ENCODE results near the gene TGM2.

The TGM2 gene

GRCh38 chr20:38129248-38129865 lies 35.7 kb downstream of the TGM2 start:
- Mint-ChIP-seq H3K4me3 (no peak overlapping the region), H3K9me3 (no peaks in the 10 kb centered on the region), H3K36me3 (no peaks in the 10 kb centered on the region), H3K27ac (no peak overlapping the region), H3K27me3 (no peaks in the 10 kb centered on the region), H3K4me1 (peaks cover 1% of the 10 kb centered on the region)

- Mint-ChIP-seq H3K4me1 (no peaks in the 10 kb centered on the region), H3K4me3 (no peak overlapping the region), H3K9me3 (no peaks in the 10 kb centered on the region), H3K36me3 (no peaks in the 10 kb centered on the region), H3K27ac (no peak overlapping the region), H3K27me3 (no peaks in the 10 kb centered on the region)
These were observed 36.4 kb downstream of the TGM2 start for GRCh38 chr20:38128691-38129090.

GRCh38 chr20:38127920-38128528 lies 37.0 kb downstream of the TGM2 start:
- Mint-ChIP-seq H3K36me3 (no peaks in the 10 kb centered on the region), H3K27ac (no peak overlapping the region), H3K4me1 (no peaks in the 10 kb centered on the region), H3K4me3 (no peak overlapping the region), H3K9me3 (no peaks in the 10 kb centered on the region), H3K27me3 (no peaks in the 10 kb centered on the region)

- Mint-ChIP-seq H3K27ac (no peak overlapping the region), H3K9me3 (no peaks in the 10 kb centered on the region), H3K4me3 (no peak overlapping the region), H3K36me3 (no peaks in the 10 kb centered on the region), H3K4me1 (no peaks in the 10 kb centered on the region), H3K27me3 (no peaks in the 10 kb centered on the region)
These were observed 38.0 kb downstream of the TGM2 start for GRCh38 chr20:38126932-38127621.

- Mint-ChIP-seq H3K4me1 (no peaks in the 10 kb centered on the region), H3K9me3 (no peaks in the 10 kb centered on the region), H3K27ac (no peak overlapping the region), H3K27me3 (no peaks in the 10 kb centered on the region), H3K4me3 (no peak overlapping the region), H3K36me3 (no peaks in the 10 kb centered on the region)
These were observed 38.7 kb downstream of the TGM2 start for GRCh38 chr20:38126146-38126921.

- Mint-ChIP-seq H3K27me3 (no peaks in the 10 kb centered on the region), H3K27ac (no peak overlapping the region), H3K36me3 (no peaks in the 10 kb centered on the region), H3K4me1 (no peaks in the 10 kb centered on the region), H3K9me3 (no peaks in the 10 kb centered on the region), H3K4me3 (no peak overlapping the region)
These were observed 39.7 kb downstream of the TGM2 start for GRCh38 chr20:38125157-38126056.

GRCh38 chr20:38123021-38123587 lies 42.0 kb downstream of the TGM2 start:
- H3K4me3 Mint-ChIP-seq: no peak overlapping the region
- no peaks in the 10 kb centered on the region for H3K4me1 Mint-ChIP-seq
- H3K27me3 Mint-ChIP-seq: no peaks in the 10 kb centered on the region
- no peak overlapping the region for H3K27ac Mint-ChIP-seq
- H3K9me3 Mint-ChIP-seq: no peaks in the 10 kb centered on the region
- H3K36me3 Mint-ChIP-seq: no peaks in the 10 kb centered on the region

GRCh38 chr20:38121741-38122140 lies 43.3 kb downstream of the TGM2 start:
- no peak overlapping the region for H3K4me3 Mint-ChIP-seq
- H3K9me3 Mint-ChIP-seq: no peaks in the 10 kb centered on the region
- no peak overlapping the region for H3K27ac Mint-ChIP-seq
- H3K36me3 Mint-ChIP-seq: no peaks in the 10 kb centered on the region
- H3K4me1 Mint-ChIP-seq: no peaks in the 10 kb centered on the region
- no peaks in the 10 kb centered on the region for H3K27me3 Mint-ChIP-seq

GRCh38 chr20:38120625-38120988 lies 44.5 kb downstream of the TGM2 start:
- H3K27ac Mint-ChIP-seq: no peak overlapping the region
- no peaks in the 10 kb centered on the region for H3K9me3 Mint-ChIP-seq
- no peak overlapping the region for H3K4me3 Mint-ChIP-seq
- H3K4me1 Mint-ChIP-seq: no peaks in the 10 kb centered on the region
- H3K27me3 Mint-ChIP-seq: no peaks in the 10 kb centered on the region
- H3K36me3 Mint-ChIP-seq: no peaks in the 10 kb centered on the region

GRCh38 chr20:38119446-38119845 lies 45.6 kb downstream of the TGM2 start:
- H3K36me3 Mint-ChIP-seq: no peaks in the 10 kb centered on the region
- H3K27me3 Mint-ChIP-seq: no peaks in the 10 kb centered on the region
- no peaks in the 10 kb centered on the region for H3K4me1 Mint-ChIP-seq
- H3K9me3 Mint-ChIP-seq: no peaks in the 10 kb centered on the region
- no peak overlapping the region for H3K4me3 Mint-ChIP-seq
- H3K27ac Mint-ChIP-seq: no peak overlapping the region

- Mint-ChIP-seq H3K9me3 (no peaks in the 10 kb centered on the region), H3K27ac (no peak overlapping the region), H3K4me1 (no peaks in the 10 kb centered on the region), H3K4me3 (no peak overlapping the region), H3K27me3 (no peaks in the 10 kb centered on the region), H3K36me3 (no peaks in the 10 kb centered on the region)
These were observed 47.4 kb downstream of the TGM2 start for GRCh38 chr20:38117635-38118034.

- Mint-ChIP-seq H3K9me3 (no peaks in the 10 kb centered on the region), H3K27me3 (no peaks in the 10 kb centered on the region), H3K4me1 (no peaks in the 10 kb centered on the region)
These were observed 47.9 kb downstream of the TGM2 start for GRCh38 chr20:38117205-38117604.

GRCh38 chr20:38116409-38117165 lies 48.5 kb downstream of the TGM2 start:
- H3K4me3 Mint-ChIP-seq: no peak overlapping the region
- H3K27me3 Mint-ChIP-seq: no peaks in the 10 kb centered on the region
- no peak overlapping the region for H3K27ac Mint-ChIP-seq
- no peaks in the 10 kb centered on the region for H3K4me1 Mint-ChIP-seq
- H3K36me3 Mint-ChIP-seq: no peaks in the 10 kb centered on the region
- no peaks in the 10 kb centered on the region for H3K9me3 Mint-ChIP-seq

More at GRCh38 chr20:38117205-38117604, 47.9 kb downstream of the TGM2 start:
- no peak overlapping the region for H3K4me3 Mint-ChIP-seq
- H3K36me3 Mint-ChIP-seq: no peaks in the 10 kb centered on the region
- no peak overlapping the region for H3K27ac Mint-ChIP-seq

GRCh38 chr20:38115896-38116295 lies 49.2 kb downstream of the TGM2 start:
- Mint-ChIP-seq H3K4me3 (no peak overlapping the region), H3K36me3 (no peaks in the 10 kb centered on the region), H3K27me3 (no peaks in the 10 kb centered on the region), H3K9me3 (no peaks in the 10 kb centered on the region), H3K4me1 (no peaks in the 10 kb centered on the region), H3K27ac (no peak overlapping the region)
